Measurements from ENCODE around the gene MORN3.

GRCh38 chr12:121712461-121713256 is 43.2 kb upstream of the MORN3 start, which contains the start of gene TMEM120B:
- TF ChIP-seq, protein P1, sequence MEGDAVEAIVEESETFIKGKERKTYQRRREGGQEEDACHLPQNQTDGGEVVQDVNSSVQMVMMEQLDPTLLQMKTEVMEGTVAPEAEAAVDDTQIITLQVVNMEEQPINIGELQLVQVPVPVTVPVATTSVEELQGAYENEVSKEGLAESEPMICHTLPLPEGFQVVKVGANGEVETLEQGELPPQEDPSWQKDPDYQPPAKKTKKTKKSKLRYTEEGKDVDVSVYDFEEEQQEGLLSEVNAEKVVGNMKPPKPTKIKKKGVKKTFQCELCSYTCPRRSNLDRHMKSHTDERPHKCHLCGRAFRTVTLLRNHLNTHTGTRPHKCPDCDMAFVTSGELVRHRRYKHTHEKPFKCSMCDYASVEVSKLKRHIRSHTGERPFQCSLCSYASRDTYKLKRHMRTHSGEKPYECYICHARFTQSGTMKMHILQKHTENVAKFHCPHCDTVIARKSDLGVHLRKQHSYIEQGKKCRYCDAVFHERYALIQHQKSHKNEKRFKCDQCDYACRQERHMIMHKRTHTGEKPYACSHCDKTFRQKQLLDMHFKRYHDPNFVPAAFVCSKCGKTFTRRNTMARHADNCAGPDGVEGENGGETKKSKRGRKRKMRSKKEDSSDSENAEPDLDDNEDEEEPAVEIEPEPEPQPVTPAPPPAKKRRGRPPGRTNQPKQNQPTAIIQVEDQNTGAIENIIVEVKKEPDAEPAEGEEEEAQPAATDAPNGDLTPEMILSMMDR (conservative IDR thresholded peaks at IDR 0.05 in 1 of 2, IDR thresholded peaks at IDR 0.05 in 1 of 2; ENCODE audit: extremely low read depth in 1 of 2, insufficient read depth in 1 of 2, low read depth in 1 of 2, low read length in 2 of 2): no peak
- no peak for TF ChIP-seq EZH2 (IDR thresholded peaks at IDR 0.05; ENCODE audit: borderline replicate concordance, low read length)
